H1 (cell line): ENCODE results near the gene CBX2. TPM values are rescaled to one million over a fixed set of nuclear protein-coding genes. Genes with fewer than 3 reads are reported as not detected.
A peak's percentile ranks its signal among the peaks of the same experiment; 100 is the strongest.

Experiments
- CTCF ChIA-PET: fragments of 300-600 bp; sonication (Branson Sonifier 250); formaldehyde crosslinking; loops from one replicate; lab custom pipeline; 2021; ENCODE audit not compliant: partially characterized antibody; lab: Charles Lee
- POLR2A ChIA-PET: fragments of 300-600 bp; sonication (Branson Sonifier 250); formaldehyde crosslinking; loops from one replicate; lab custom pipeline; 2021; ENCODE audit warnings: inconsistent platforms; ENCODE audit not compliant: partially characterized antibody; lab: Charles Lee
- DNase-seq, 2 experiments: peaks; one replicate each; pipeline versions ENCODE4 v3.0.0 to v3.0.0-alpha.2; 2010 to 2022; ENCODE audit warnings: low spot score in 2 of 2, low read depth in 1 of 2, mixed read lengths in 1 of 2
- FAIRE-seq: peaks from 2 replicates; lab custom pipeline; 2011; peaks lifted over from hg19 to GRCh38; lab: Jason Lieb, UNC
- H2AFZ ChIP-seq: 2 replicates; pipeline ENCODE4 v1.8.1; 2012; ENCODE audit warnings: low read length, inconsistent platforms
- H2AK5ac ChIP-seq: 2 replicates; pipeline ENCODE4 v1.6.1; 2013; ENCODE audit warnings: low read depth, low read length
- H2BK120ac ChIP-seq: replicated peaks from 2 replicates; pipeline ENCODE3; 2013; ENCODE audit warnings: low read depth, low read length, inconsistent platforms
- H2BK12ac ChIP-seq: 2 replicates; pipeline ENCODE4 v1.6.1; 2013; ENCODE audit warnings: low read depth, low read length
- H2BK15ac ChIP-seq: 2 replicates; pipeline ENCODE4 v1.6.1; 2013; ENCODE audit warnings: low read length
- H2BK20ac ChIP-seq: 2 replicates; pipeline ENCODE4 v1.6.1; 2013; ENCODE audit warnings: low read length
- H2BK5ac ChIP-seq: 2 replicates; pipeline ENCODE4 v1.6.1; 2013; ENCODE audit warnings: low read depth, low read length
- H3K14ac ChIP-seq: 2 replicates; pipeline ENCODE4 v1.6.1; 2013; ENCODE audit warnings: inconsistent platforms; ENCODE audit not compliant: insufficient read length
- H3K18ac ChIP-seq: 2 replicates; pipeline ENCODE4 v1.6.1; 2013; ENCODE audit warnings: low read length; ENCODE audit errors: extremely low read depth
- H3K23ac ChIP-seq: 2 replicates; pipeline ENCODE4 v1.6.1; 2013; ENCODE audit warnings: inconsistent platforms; ENCODE audit not compliant: insufficient read length
- H3K23me2 ChIP-seq: 2 replicates; pipeline ENCODE4 v1.6.1; 2013; ENCODE audit warnings: low read depth, low read length
- H3K27ac ChIP-seq: 2 replicates; pipeline ENCODE4 v1.6.1; 2011; ENCODE audit warnings: low read depth, low read length, inconsistent platforms
- H3K27me3 ChIP-seq, 4 experiments: replicated peaks in 1 of 4; 1 replicate in 1 of 4; 2 replicates in 3 of 4; pipeline versions ENCODE4 v1.6.1 to v1.8.1; 2011 to 2013; ENCODE audit warnings: low read length in 3 of 4, mild to moderate bottlenecking in 3 of 4, inconsistent platforms in 2 of 4, mixed read lengths in 2 of 4, moderate library complexity in 1 of 4; ENCODE audit not compliant: control insufficient read depth in 3 of 4, insufficient read depth in 3 of 4; ENCODE audit errors: extremely low read depth in 1 of 4
- H3K36me3 ChIP-seq, 4 experiments: 2 replicates each; pipeline versions ENCODE4 v1.6.1 to v1.8.1; 2011 to 2013; ENCODE audit warnings: mild to moderate bottlenecking in 4 of 4, low read length in 3 of 4, moderate library complexity in 2 of 4, control low read depth in 1 of 4, inconsistent platforms in 1 of 4; ENCODE audit not compliant: insufficient read depth in 4 of 4, control insufficient read depth in 2 of 4
- H3K4ac ChIP-seq: replicated peaks from 2 replicates; pipeline ENCODE3; 2013; ENCODE audit warnings: low read length, low read depth, mixed read lengths, inconsistent platforms; ENCODE audit not compliant: insufficient read length
- H3K4me1 ChIP-seq, 4 experiments: replicated peaks in 1 of 4; 1 replicate in 1 of 4; 2 replicates in 3 of 4; pipeline versions ENCODE4 v1.6.1 to v1.8.1; 2011 to 2013; ENCODE audit warnings: low read length in 3 of 4, inconsistent platforms in 2 of 4, mixed read lengths in 1 of 4; ENCODE audit not compliant: insufficient read depth in 4 of 4, control insufficient read depth in 3 of 4
- H3K4me2 ChIP-seq, 2 experiments: 2 replicates each; pipeline versions ENCODE4 v1.6.1 to v1.8.1; 2011 to 2013; ENCODE audit warnings: low read depth in 2 of 2, low read length in 2 of 2, control low read depth in 1 of 2, inconsistent platforms in 1 of 2, mild to moderate bottlenecking in 1 of 2; ENCODE audit not compliant: insufficient read depth in 1 of 2
- H3K4me3 ChIP-seq, 4 experiments: fragments of 200-600, 300-600 bp in 1 of 4; sonication (generic), shearing (Covaris generic), sonication (Bioruptor Twin) in 1 of 4; 2 replicates each; pipeline versions ENCODE4 v1.5.1 to v1.8.1; 2011 to 2016; ENCODE audit warnings: low read length in 4 of 4, low read depth in 3 of 4, control low read depth in 2 of 4, inconsistent platforms in 2 of 4, mild to moderate bottlenecking in 2 of 4, mixed read lengths in 1 of 4, moderate library complexity in 1 of 4; ENCODE audit not compliant: insufficient read depth in 2 of 4; ENCODE audit errors: extremely low read depth in 1 of 4
- H3K56ac ChIP-seq: replicated peaks from 2 replicates; pipeline ENCODE3; 2013; ENCODE audit warnings: low read depth, mild to moderate bottlenecking, mixed read lengths, low read length, inconsistent platforms; ENCODE audit not compliant: insufficient read length
- H3K79me1 ChIP-seq: 2 replicates; pipeline ENCODE4 v1.6.1; 2013; ENCODE audit warnings: low read depth, low read length, control low read depth
- H3K79me2 ChIP-seq, 2 experiments: 2 replicates each; pipeline versions ENCODE4 v1.6.1 to v1.8.1; 2012 to 2013; ENCODE audit warnings: low read length in 2 of 2, mild to moderate bottlenecking in 2 of 2, inconsistent platforms in 1 of 2; ENCODE audit not compliant: insufficient read depth in 2 of 2, control insufficient read depth in 1 of 2
- H3K9ac ChIP-seq, 4 experiments: replicated peaks in 1 of 4; 1 replicate in 1 of 4; 2 replicates in 3 of 4; pipeline versions ENCODE4 v1.6.1 to v1.8.1; 2011 to 2013; ENCODE audit warnings: low read depth in 3 of 4, low read length in 3 of 4, control low read depth in 2 of 4, mild to moderate bottlenecking in 2 of 4, moderate library complexity in 2 of 4, inconsistent platforms in 1 of 4; ENCODE audit errors: extremely low read depth in 1 of 4
- H3K9me3 ChIP-seq, 2 experiments: 2 replicates each; pipeline versions ENCODE4 v1.6.1 to v1.8.1; 2012 to 2013; ENCODE audit warnings: mild to moderate bottlenecking in 2 of 2, moderate library complexity in 2 of 2, control low read depth in 1 of 2, inconsistent platforms in 1 of 2, low read depth in 1 of 2, low read length in 1 of 2, mixed read lengths in 1 of 2; ENCODE audit not compliant: insufficient read depth in 2 of 2
- H4K20me1 ChIP-seq, 2 experiments: replicated peaks in 1 of 2; 2 replicates each; pipeline versions ENCODE3 to v1.8.1; 2011 to 2013; ENCODE audit warnings: inconsistent platforms in 2 of 2, low read length in 2 of 2, mild to moderate bottlenecking in 1 of 2; ENCODE audit not compliant: insufficient read depth in 2 of 2, control insufficient read depth in 1 of 2
- H4K5ac ChIP-seq: 2 replicates; pipeline ENCODE4 v1.6.1; 2013; ENCODE audit warnings: low read length, low read depth, mixed read lengths, inconsistent platforms; ENCODE audit not compliant: insufficient read length
- H4K8ac ChIP-seq: 2 replicates; pipeline ENCODE4 v1.8.0; 2013; ENCODE audit warnings: mild to moderate bottlenecking, moderate library complexity, low read length, inconsistent platforms; ENCODE audit not compliant: insufficient read depth; ENCODE audit errors: extremely low read depth
- H4K91ac ChIP-seq: replicated peaks from 2 replicates; pipeline ENCODE3; 2013; ENCODE audit warnings: low read length, mixed read lengths, inconsistent platforms; ENCODE audit not compliant: insufficient read length
- BACH1 ChIP-seq: IDR thresholded peaks from 2 replicates; pipeline ENCODE4 v1.6.1; 2012; ENCODE audit warnings: low read length, improper control_type of control experiment
- CBX8 ChIP-seq: fragments of 300-800, 300-1000 bp; sonication (generic); IDR thresholded peaks from 2 replicates; pipeline ENCODE4 v1.7.1; 2016; ENCODE audit warnings: low read depth, low read length, borderline replicate concordance
- CEBPB ChIP-seq: IDR thresholded peaks from 2 replicates; pipeline ENCODE4 v1.6.1; 2012; ENCODE audit warnings: low read depth, low read length
- CREB1 ChIP-seq: IDR thresholded peaks from 2 replicates; pipeline ENCODE4 v1.6.1; 2012; ENCODE audit warnings: inconsistent platforms
- EZH2 ChIP-seq: fragments of 200-600 bp; sonication (generic); IDR thresholded peaks from 2 replicates; pipeline ENCODE4 v1.7.1; 2012; ENCODE audit warnings: low read depth, mild to moderate bottlenecking, moderate library complexity, low read length, inconsistent platforms; ENCODE audit not compliant: severe bottlenecking
- FOSL1 ChIP-seq: IDR thresholded peaks from 2 replicates; pipeline ENCODE4 v1.6.1; 2011; ENCODE audit warnings: mild to moderate bottlenecking, low read depth, low read length, moderate library complexity; ENCODE audit not compliant: insufficient read depth
- MAFK ChIP-seq: IDR thresholded peaks from 2 replicates; pipeline ENCODE4 v1.6.1; 2012; ENCODE audit warnings: low read depth, mild to moderate bottlenecking, improper control_type of control experiment, low read length
- POLR2A ChIP-seq, 2 experiments: IDR thresholded peaks; 1 replicate in 1 of 2; 2 replicates in 1 of 2; pipeline ENCODE4 v1.6.1; 2011; ENCODE audit warnings: low read depth in 2 of 2, low read length in 2 of 2, mild to moderate bottlenecking in 2 of 2; ENCODE audit errors: control extremely low read depth in 1 of 2
- POLR2AphosphoS5 ChIP-seq: IDR thresholded peaks from 2 replicates; pipeline ENCODE4 v1.6.1; 2011; ENCODE audit warnings: low read depth, low read length
- SIX5 ChIP-seq: IDR thresholded peaks from 2 replicates; pipeline ENCODE4 v1.6.1; 2011; ENCODE audit warnings: mild to moderate bottlenecking, low read depth, low read length
- SP4 ChIP-seq: IDR thresholded peaks from 2 replicates; pipeline ENCODE4 v1.6.1; 2012; ENCODE audit warnings: low read length, inconsistent platforms
- SRF ChIP-seq: IDR thresholded peaks from 2 replicates; pipeline ENCODE4 v1.6.1; 2011; ENCODE audit warnings: mild to moderate bottlenecking, low read depth, low read length, moderate library complexity
- TAF1 ChIP-seq: IDR thresholded peaks from 2 replicates; pipeline ENCODE4 v1.6.1; 2011; ENCODE audit warnings: mild to moderate bottlenecking, low read depth, low read length
- YY1 ChIP-seq: IDR thresholded peaks from 2 replicates; pipeline ENCODE4 v1.6.1; 2011; ENCODE audit warnings: low read depth, mild to moderate bottlenecking, low read length
- WGBS, 2 experiments: shearing (Covaris generic) in 1 of 2; methylation state at CpG; one replicate each; pipeline versions ENCODE4 v1.1.6 to v1.1.7; 2013 to 2015; ENCODE audit warnings: low lambda C conversion rate in 2 of 2, mixed read lengths in 2 of 2, inconsistent platforms in 1 of 2, low coverage in 1 of 2, missing lambda C conversion rate in 1 of 2; ENCODE audit not compliant: insufficient replicate concordance in 2 of 2, insufficient coverage in 1 of 2, insufficient read length in 1 of 2; ENCODE audit errors: extremely low coverage in 1 of 2, missing lambda C conversion rate in 1 of 2; 5-methylcytosine and 5-hydroxymethylcytosine counted together
- polyA plus RNA-seq, 7 experiments: library from polyadenylated mRNA; depleted of rRNA in 3 of 7; stranded (reverse) in 5 of 7; unstranded in 2 of 7; fragments of >200 nt in 5 of 7; fragments of 200-250 nt in 2 of 7; gene quantifications; 1 replicate in 5 of 7; 2 replicates in 1 of 7; 4 replicates in 1 of 7; pipeline versions ENCODE4 v1.2.1 to v1.2.3, GENCODE V29; 2011 to 2013; ENCODE audit warnings: missing spikeins in 2 of 7, mixed read lengths in 2 of 7
- total RNA-seq: library from RNA; stranded (reverse); fragmentation: NEBNext Ultra II Directional; extraction: Animal tissue kit (Norgen Biotek cat#: 25700); gene quantifications from 2 replicates; pipeline ENCODE4 v1.2.1, GENCODE V29; 2021

Gene CBX2
- total and polyA plus RNA-seq, 2 of the 8 experiments (the other 6 are each of a cell fraction or from before 2014, with no cell fraction given), result 64.3 to 83.9 TPM

DNA sequence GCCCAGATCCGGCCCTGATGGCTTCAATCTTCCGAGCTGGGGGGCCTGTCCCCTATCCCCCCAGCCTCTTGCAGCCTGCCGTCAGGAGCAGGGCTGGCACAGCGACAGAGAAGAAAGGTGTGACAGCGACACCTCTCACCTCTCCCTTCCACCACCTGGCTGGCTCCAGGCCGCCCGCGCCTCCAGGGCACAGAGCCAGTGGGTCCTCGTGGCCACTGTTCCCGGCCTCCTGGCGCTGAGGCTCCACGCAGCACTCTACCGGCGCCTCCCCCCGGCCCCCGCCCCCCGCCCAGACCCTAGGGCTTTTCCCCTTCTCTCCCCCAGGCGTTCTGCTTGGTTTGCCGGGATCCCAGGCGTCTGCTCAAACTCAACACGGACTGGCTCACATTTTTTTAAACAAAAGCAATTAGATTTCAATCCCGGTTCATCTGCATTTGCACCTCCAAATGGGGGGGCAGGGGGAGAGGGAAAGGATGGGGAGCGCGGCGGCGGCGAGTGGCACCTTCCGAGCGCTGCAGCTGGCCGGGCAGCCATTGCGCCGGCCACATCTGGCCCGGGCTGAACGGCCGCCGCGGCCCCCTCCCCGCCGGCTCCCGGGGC lies 31.7 kb downstream of the CBX2 start:
- Histone ChIP-seq H3K14ac (no peak overlapping the region), H2AFZ (no peak overlapping the region), H4K20me1 (peaks cover 0 to 35% of the 10 kb centered on the region in 2 experiments), H4K91ac (peak overlapping the region; percentile 48), H4K5ac (no peak overlapping the region), H2BK5ac (no peak overlapping the region), H3K27me3 (peaks cover 81 to 95% (median 93%) of the 10 kb centered on the region in 4 experiments), H2BK12ac (0 out of 2 replicates have a peak overlapping the region, but pooled peaks have one; percentile 96), H3K36me3 (peaks cover 0 to 4% (median 0%) of the 10 kb centered on the region in 4 experiments; a peak in 1 of 8 replicates), H3K4ac (no peak overlapping the region), H3K4me3 (peak overlapping the region in 2 of 4 experiments; percentile 16 to 52; a peak in 3 of 8 replicates), H3K27ac (no peak overlapping the region), H4K8ac (peak overlapping the region; percentile 31; the same call in 1 of the 2 replicates), H2BK120ac (no peak overlapping the region), H3K23me2 (peaks cover 5% of the 10 kb centered on the region), H3K79me1 (no peaks in the 10 kb centered on the region), H3K56ac (no peak overlapping the region), H3K4me1 (peaks cover 0 to 60% (median 43%) of the 10 kb centered on the region in 4 experiments; a peak in 6 of 7 replicates), H2BK15ac (no peak overlapping the region), H3K79me2 (no peaks in the 10 kb centered on the region), H3K18ac (peak overlapping the region; percentile 83), H3K9me3 (no peaks in the 10 kb centered on the region), H3K9ac (peak overlapping the region in 1 of 4 experiments; percentile 39; a peak in 2 of 7 replicates), H3K4me2 (peak overlapping the region; percentile 51 to 63), H3K23ac (no peak overlapping the region), H2AK5ac (no peak overlapping the region), H2BK20ac (0 out of 2 replicates have a peak overlapping the region, but pooled peaks have one; percentile 15)
- TF ChIP-seq SP4, result no peak
- TF ChIP-seq MAFK, result no peak
- TF ChIP-seq CBX8, result peak; percentile 67; the same call in 1 of the 2 replicates
- peak; percentile 75; the same call in 1 of the 2 replicates for TF ChIP-seq YY1
- no peak for TF ChIP-seq CEBPB
- TF ChIP-seq EZH2, result peak; percentile 38
- 0 out of 2 replicates have a peak, but pooled peaks have one; percentile 9 for TF ChIP-seq POLR2AphosphoS5
- peak in 1 of 2 experiments; percentile 40; a peak in 1 of 3 replicates for TF ChIP-seq POLR2A (IDR thresholded peaks at IDR 0.05; ENCODE audit: control extremely low read depth in 1 of 2, low read depth in 2 of 2, low read length in 2 of 2)
- TF ChIP-seq SRF, result no peak
- 0 out of 2 replicates have a peak, but pooled peaks have one; percentile 50 for TF ChIP-seq TAF1
- no peak for TF ChIP-seq FOSL1
- no peak for TF ChIP-seq CREB1
- TF ChIP-seq SIX5, result no peak
- TF ChIP-seq BACH1, result no peak
- CTCF ChIA-PET, result interaction anchor here (0.7 to 19.1 kb wide), 17 partner anchors 16 to 181 kb away, joined by 3 to 576 read pairs (median 8); partner anchors contain the start of gene CBX4
- FAIRE-seq (no peak), DNase-seq (peak in 1 of 2 experiments; percentile 62)
- WGBS, 2 experiments, result 5% methylated on average over 10 of the region's 40 CpGs; no CpG with 5 or more reads in 1 of the 2 experiments
- POLR2A ChIA-PET, result interaction anchor here (0.7 to 24.0 kb wide), 7 partner anchors 10 to 120 kb away, joined by 3 to 374 read pairs (median 23); partner anchors contain the start of genes CBX2, CBX4 and CBX8
